GM19467 (cell line): ENCODE results near the gene DNAJC5.
"Not testable (repeated sequence)": the region's sequence is repeated elsewhere in the genome, so short reads cannot be mapped to it uniquely, and the experiment has no call there.

ENCODE experiments used
- ATAC-seq: cut with Tn5 transposase; IDR thresholded peaks from one replicate; pipeline ENCODE4 v1.9.1; 2021; ENCODE audit warnings: mild to moderate bottlenecking, moderate library complexity; ENCODE audit not compliant: unreplicated experiment

Gene DNAJC5

GRCh38 chr20:63966172-63966943 is 71.4 kb downstream of the DNAJC5 start:
- ATAC-seq, result no peak

- ATAC-seq, result no peak
Observed at GRCh38 chr20:63966944-63967322, 72.0 kb downstream of the DNAJC5 start.

GRCh38 chr20:63967330-63968135 is 72.6 kb downstream of the DNAJC5 start:
- no peak for ATAC-seq

- no peak for ATAC-seq
Observed at GRCh38 chr20:63968136-63968927, 73.4 kb downstream of the DNAJC5 start.

GRCh38 chr20:63968928-63969760 is 74.2 kb downstream of the DNAJC5 start:
- ATAC-seq, result no peak

GRCh38 chr20:63969838-63970713 is 75.2 kb downstream of the DNAJC5 start, which contains the start of gene ZNF512B:
TSS of gene ZNF512B (minus strand) at chr20:63969930. CDS start at chr20:63967950, 1,980 bp downstream.
- ATAC-seq, result no peak

GRCh38 chr20:63970714-63971431 is 75.9 kb downstream of the DNAJC5 start:
- no peak for ATAC-seq

DNA sequence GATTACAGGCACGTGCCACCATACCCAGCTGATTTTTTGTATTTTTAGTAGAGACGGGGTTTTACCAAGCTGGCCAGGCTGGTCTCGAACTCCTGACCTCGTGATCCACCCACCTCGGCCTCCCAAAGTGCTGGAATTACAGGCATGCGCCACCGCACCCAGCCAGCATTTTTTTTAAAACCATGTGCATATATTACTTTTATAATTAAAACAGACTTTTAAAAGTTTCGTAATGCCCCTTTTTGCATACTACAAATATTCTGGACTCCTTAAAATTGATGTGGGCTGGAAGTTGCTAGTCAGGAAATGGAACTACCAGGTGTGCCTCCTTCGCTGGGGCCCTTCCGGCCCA is 77.0 kb downstream of the DNAJC5 start:
- not testable (repeated sequence) for ATAC-seq

DNA sequence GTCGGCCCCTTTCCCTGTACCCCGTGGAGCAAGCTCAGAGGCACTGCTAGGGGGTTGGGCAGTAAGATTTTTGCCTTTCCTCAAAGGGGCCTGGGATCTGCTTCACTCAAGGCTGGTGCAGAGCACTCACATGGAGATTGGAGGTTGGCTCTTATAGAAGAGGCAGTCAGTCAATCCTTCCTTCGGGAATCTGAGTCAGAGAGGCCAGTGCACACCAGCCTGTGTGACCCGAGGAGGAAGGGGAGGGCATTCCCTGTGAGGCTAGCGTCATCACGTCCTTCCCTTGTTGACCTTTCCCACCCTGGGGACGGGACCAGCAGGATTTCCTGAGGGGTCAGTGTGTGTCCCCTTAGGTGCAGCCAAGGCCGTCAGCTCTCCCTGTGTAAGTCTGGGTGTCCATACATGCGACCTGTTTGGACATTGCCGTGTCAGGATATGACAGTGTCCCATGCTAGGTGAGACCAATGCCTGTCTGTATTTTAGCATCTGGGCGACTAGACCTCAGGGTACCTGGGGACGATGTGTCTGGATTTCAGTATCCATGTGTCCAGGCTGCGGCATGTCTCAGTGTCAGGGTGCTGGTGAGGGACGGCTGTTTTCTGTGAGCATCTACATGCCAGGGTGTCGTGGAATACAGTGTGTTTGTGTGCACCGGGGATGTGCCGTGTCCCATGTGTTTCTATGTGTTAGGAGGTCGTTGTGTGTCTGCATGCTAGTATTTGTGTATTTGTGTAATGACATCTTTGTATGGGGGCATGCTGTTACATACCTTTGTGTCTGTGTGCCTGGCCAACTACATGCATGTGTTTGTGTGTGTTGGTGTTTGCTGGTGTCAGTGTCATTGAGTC is 77.6 kb downstream of the DNAJC5 start:
- ATAC-seq, result no peak

DNA sequence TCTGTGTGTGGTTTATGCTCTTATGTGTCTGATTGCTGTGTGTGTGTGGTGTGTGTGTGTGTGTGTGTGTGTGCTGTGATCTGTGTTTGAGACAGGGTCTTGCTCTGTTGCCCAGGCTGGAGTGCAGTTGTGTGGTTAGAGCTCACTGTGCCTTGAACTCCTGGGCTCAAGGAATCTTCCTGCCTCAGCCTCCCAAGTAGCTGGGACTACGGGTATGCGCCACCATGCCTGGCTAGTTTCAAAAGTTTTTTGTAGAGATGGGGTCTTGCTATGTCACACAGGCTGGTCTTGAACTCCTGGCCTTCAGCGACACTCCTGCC is 78.2 kb downstream of the DNAJC5 start:
- no peak for ATAC-seq

- no peak for ATAC-seq
Observed at GRCh38 chr20:63973636-63974401, 78.9 kb downstream of the DNAJC5 start.

GRCh38 chr20:63974402-63975200 is 79.7 kb downstream of the DNAJC5 start:
- ATAC-seq, result no peak

DNA sequence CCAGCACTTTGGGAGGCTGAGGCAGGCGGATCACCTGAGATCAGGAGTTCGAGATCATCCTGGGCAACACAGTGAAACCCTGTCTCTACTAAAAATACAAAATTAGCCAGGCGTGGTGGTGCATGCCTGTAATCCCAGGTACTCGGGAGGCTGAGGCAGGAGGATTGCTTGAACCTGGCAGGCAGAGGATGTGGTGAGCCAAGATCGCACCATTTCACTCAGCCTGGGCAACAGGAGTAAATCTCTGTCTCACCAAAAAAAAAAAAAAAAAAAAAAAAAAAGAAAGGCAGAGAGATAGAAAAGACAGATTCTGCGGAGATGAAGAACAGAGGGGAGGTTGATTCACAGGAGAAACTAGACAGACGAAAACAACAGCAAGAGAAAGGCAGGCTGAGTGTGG is 81.6 kb downstream of the DNAJC5 start:
- not testable (repeated sequence) for ATAC-seq

- ATAC-seq, result no peak
Observed at GRCh38 chr20:63976980-63977738, 82.2 kb downstream of the DNAJC5 start.

GRCh38 chr20:63977739-63978276 is 82.9 kb downstream of the DNAJC5 start:
- ATAC-seq, result no peak
